Peyer's patch (tissue), 4 donors: ENCODE results near the gene TMEM231.

ENCODE experiments used
- CTCF ChIP-seq, 6 experiments: fragments of 450-650 bp in 4 of 6; fragments of 200-600 bp in 2 of 6; sonication (generic) in 1 of 6; IDR thresholded peaks; one replicate each; pipeline ENCODE4 v1.5.1; 2017 to 2019; ENCODE audit warnings: antibody characterized with exemption in 6 of 6, mild to moderate bottlenecking in 3 of 6, moderate library complexity in 1 of 6
- POLR2A ChIP-seq, 2 donors: fragments of 450-650 bp; IDR thresholded peaks; one replicate each; pipeline ENCODE4 v1.5.1; 2017; ENCODE audit warnings: antibody characterized with exemption in 2 of 2, mild to moderate bottlenecking in 2 of 2, moderate library complexity in 2 of 2

GRCh38 chr16:75588716-75589115 lies 32.7 kb upstream of the TMEM231 start:
- TF ChIP-seq CTCF (IDR thresholded peaks at IDR 0.05) (no peak), POLR2A (IDR thresholded peaks at IDR 0.05) (no peak)
